ENCODE results near the gene ANKIB1.
"Not testable (repeated sequence)": the region's sequence is repeated elsewhere in the genome, so short reads cannot be mapped to it uniquely, and the experiment has no call there.

Gene ANKIB1

GRCh38 chr7:92246360-92247101 is 757 bp downstream of the ANKIB1 start:
- Histone ChIP-seq H3K9me3 (ENCODE audit: severe bottlenecking) (no peaks in the 10 kb centered on the region), H3K4me3 (ENCODE audit: low read depth, low read length) (peak overlapping the region; percentile 87), H3K27me3 (ENCODE audit: insufficient read depth, low read depth, severe bottlenecking) (no peaks in the 10 kb centered on the region), H3K27ac (peak overlapping the region; percentile 89), H3K36me3 (no peaks in the 10 kb centered on the region; the same call in 1 of the 2 replicates)
- no peak for TF ChIP-seq CTCF (IDR thresholded peaks at IDR 0.05; ENCODE audit: low read depth, low read length)
- peak; percentile 31 for DNase-seq

GRCh38 chr7:92250603-92251002 is 4.8 kb downstream of the ANKIB1 start:
- H3K9me3 ChIP-seq (ENCODE audit: severe bottlenecking): no peaks in the 10 kb centered on the region
- no peak overlapping the region for H3K4me3 ChIP-seq (ENCODE audit: low read depth, low read length)
- no peak overlapping the region for H3K27ac ChIP-seq
- no peaks in the 10 kb centered on the region for H3K27me3 ChIP-seq (ENCODE audit: insufficient read depth, low read depth, severe bottlenecking)
- DNase-seq: no peak
- no peaks in the 10 kb centered on the region; the same call in 1 of the 2 replicates for H3K36me3 ChIP-seq
- no peak for TF ChIP-seq CTCF (IDR thresholded peaks at IDR 0.05; ENCODE audit: low read depth, low read length)

- Histone ChIP-seq H3K9me3 (ENCODE audit: severe bottlenecking) (no peaks in the 10 kb centered on the region), H3K27ac (no peak overlapping the region), H3K4me3 (ENCODE audit: low read depth, low read length) (no peak overlapping the region), H3K27me3 (ENCODE audit: insufficient read depth, low read depth, severe bottlenecking) (no peaks in the 10 kb centered on the region), H3K36me3 (no peaks in the 10 kb centered on the region; the same call in 1 of the 2 replicates)
- no peak for TF ChIP-seq CTCF (IDR thresholded peaks at IDR 0.05; ENCODE audit: low read depth, low read length)
- no peak for DNase-seq
These were observed 5.4 kb downstream of the ANKIB1 start for GRCh38 chr7:92251181-92251580.

GRCh38 chr7:92253251-92253650 is 7.5 kb downstream of the ANKIB1 start:
- TF ChIP-seq CTCF (IDR thresholded peaks at IDR 0.05; ENCODE audit: low read depth, low read length): no peak
- Histone ChIP-seq H3K9me3 (ENCODE audit: severe bottlenecking) (no peaks in the 10 kb centered on the region), H3K4me3 (ENCODE audit: low read depth, low read length) (no peak overlapping the region), H3K36me3 (no peaks in the 10 kb centered on the region; the same call in 1 of the 2 replicates), H3K27me3 (ENCODE audit: insufficient read depth, low read depth, severe bottlenecking) (no peaks in the 10 kb centered on the region), H3K27ac (no peak overlapping the region)
- no peak for DNase-seq

- DNase-seq; H3K4me3 ChIP-seq (ENCODE audit: low read depth, low read length); H3K9me3 ChIP-seq (ENCODE audit: severe bottlenecking); H3K27me3 ChIP-seq (ENCODE audit: insufficient read depth, low read depth, severe bottlenecking); H3K36me3 ChIP-seq; H3K27ac ChIP-seq: not testable (repeated sequence)
These were observed 9.0 kb downstream of the ANKIB1 start for GRCh38 chr7:92254800-92255199.

GRCh38 chr7:92255308-92255707 is 9.5 kb downstream of the ANKIB1 start:
- Histone ChIP-seq H3K27ac (no peak overlapping the region), H3K9me3 (ENCODE audit: severe bottlenecking) (no peaks in the 10 kb centered on the region), H3K4me3 (ENCODE audit: low read depth, low read length) (no peak overlapping the region), H3K36me3 (no peaks in the 10 kb centered on the region), H3K27me3 (ENCODE audit: insufficient read depth, low read depth, severe bottlenecking) (no peaks in the 10 kb centered on the region)
- no peak for TF ChIP-seq CTCF (IDR thresholded peaks at IDR 0.05; ENCODE audit: low read depth, low read length)
- DNase-seq: no peak

Measured in WERI-Rb-1 (cell line).